Right lobe of liver (tissue), 4 donors: ENCODE measurements around the gene HOXA9.

ENCODE experiments used
- CTCF ChIP-seq, 4 donors: fragments of 200-600 bp in 3 of 4; fragments of 450-650 bp in 1 of 4; IDR thresholded peaks; one replicate each; pipeline versions ENCODE4 v1.5.1 to v1.8.0; 2016 to 2022; ENCODE audit warnings: antibody characterized with exemption in 4 of 4, mild to moderate bottlenecking in 2 of 4
- POLR2A ChIP-seq: fragments of 450-650 bp; IDR thresholded peaks from one replicate; pipeline ENCODE4 v1.6.1; 2017; ENCODE audit warnings: antibody characterized with exemption, mild to moderate bottlenecking
- donor health status: DM: no; HTN: no; CAD: no.
- donor health status: DM: no; HTN: no; CAD: no.
- donor health status: DM: no; HTN: yes; CAD: no.

DNA sequence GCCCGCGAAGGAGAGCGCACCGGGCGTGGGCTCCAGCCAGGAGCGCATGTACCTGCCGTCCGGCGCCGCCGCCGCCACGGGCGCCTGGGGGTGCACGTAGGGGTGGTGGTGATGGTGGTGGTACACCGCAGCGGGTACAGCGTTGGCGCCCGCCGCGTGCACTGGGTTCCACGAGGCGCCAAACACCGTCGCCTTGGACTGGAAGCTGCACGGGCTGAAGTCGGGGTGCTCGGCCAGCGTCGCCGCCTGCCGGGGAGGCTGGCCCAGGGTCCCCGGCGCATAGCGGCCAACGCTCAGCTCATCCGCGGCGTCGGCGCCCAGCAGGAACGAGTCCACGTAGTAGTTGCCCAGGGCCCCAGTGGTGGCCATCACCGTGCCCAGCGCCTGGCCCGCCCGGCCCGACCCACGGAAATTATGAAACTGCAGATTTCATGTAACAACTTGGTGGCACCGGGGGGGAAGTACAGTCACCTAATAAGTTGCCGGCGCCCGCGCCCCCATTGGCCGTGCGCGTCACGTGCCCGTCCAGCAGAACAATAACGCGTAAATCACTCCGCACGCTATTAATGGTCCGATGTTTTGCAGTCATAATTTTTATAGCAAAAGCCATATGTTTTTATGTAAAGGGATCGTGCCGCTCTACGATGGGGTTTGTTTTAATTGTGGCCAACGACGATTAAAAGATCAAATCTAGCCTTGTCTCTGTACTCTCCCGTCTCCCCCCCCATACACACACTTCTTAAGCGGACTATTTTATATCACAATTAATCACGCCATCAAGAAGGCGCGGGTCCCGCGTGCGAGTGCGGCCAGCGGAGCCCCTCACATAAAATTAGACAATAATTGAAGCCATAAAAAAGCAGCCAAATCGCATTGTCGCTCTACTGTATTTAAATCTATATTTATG is at the start of gene HOXA9:
- TF ChIP-seq CTCF (IDR thresholded peaks at IDR 0.05) (no peak), POLR2A (no peak)
